HepG2 (cell line): ENCODE data around the gene GLDC. TPM values are rescaled to one million over a fixed set of nuclear protein-coding genes. Genes with fewer than 3 reads are reported as not detected.

Experiments
- CCDC6 ChIP-seq: sonication (generic); formaldehyde crosslinking; IDR thresholded peaks from 2 replicates; pipeline ENCODE4 v1.8.1; 2022; ENCODE audit warnings: mild to moderate bottlenecking, missing genetic modification reagents, moderate library complexity
- DMAP1 ChIP-seq: IDR thresholded peaks from 2 replicates; pipeline ENCODE4 v1.6.1; 2016
- ZC3H4 ChIP-seq: sonication (generic); formaldehyde crosslinking; IDR thresholded peaks from 2 replicates; pipeline ENCODE4 v1.4.0; 2020; ENCODE audit warnings: missing genetic modification reagents, borderline replicate concordance
- ZNF790 ChIP-seq: sonication (generic); formaldehyde crosslinking; IDR thresholded peaks from 2 replicates; pipeline ENCODE4 v1.8.0; 2022; ENCODE audit warnings: missing genetic modification reagents, mild to moderate bottlenecking, borderline replicate concordance
- polyA plus RNA-seq, 8 experiments: library from polyadenylated mRNA; depleted of rRNA in 3 of 8; stranded (reverse) in 7 of 8; unstranded in 1 of 8; fragments of >200 nt; fragmentation: Illumina TruSeq in 4 of 8; extraction: Trizol in 4 of 8; gene quantifications; 2 replicates each; pipeline versions ENCODE4 v1.2.1 to v1.2.3, GENCODE V29; 2011 to 2016; ENCODE audit warnings: low read depth in 4 of 8, missing spikeins in 1 of 8, mixed read lengths in 1 of 8; ENCODE audit not compliant: insufficient read depth in 1 of 8
- total RNA-seq, 5 experiments: library from RNA; depleted of rRNA; stranded (reverse); fragments of >200 nt; fragmentation: Illumina TruSeq; extraction: Trizol; gene quantifications; 2 replicates each; pipeline ENCODE4 v1.2.3, GENCODE V29; 2016; ENCODE audit warnings: low read depth in 1 of 5
- TF ChIP-seq, protein P1 (sequence below): sonication (generic); formaldehyde crosslinking; IDR thresholded peaks from 2 replicates; pipeline ENCODE4 v1.9.0; 2021; ENCODE audit warnings: mild to moderate bottlenecking, missing genetic modification reagents
- TF ChIP-seq, protein P2 (sequence below): IDR thresholded peaks from 2 replicates; pipeline ENCODE4 v1.6.1; 2016; ENCODE audit warnings: low read depth, missing genetic modification reagents, missing compliant biosample characterization
- TF ChIP-seq, protein P3 (sequence below): sonication (generic); formaldehyde crosslinking; IDR thresholded peaks from 2 replicates; pipeline ENCODE4 v1.8.0; 2022; ENCODE audit warnings: missing genetic modification reagents, mild to moderate bottlenecking, borderline replicate concordance

The GLDC gene
- total and polyA plus RNA-seq, 2 of the 13 experiments (the other 11 are each of a cell fraction or from before 2014, with no cell fraction given) = 59.3 to 115 TPM

DNA sequence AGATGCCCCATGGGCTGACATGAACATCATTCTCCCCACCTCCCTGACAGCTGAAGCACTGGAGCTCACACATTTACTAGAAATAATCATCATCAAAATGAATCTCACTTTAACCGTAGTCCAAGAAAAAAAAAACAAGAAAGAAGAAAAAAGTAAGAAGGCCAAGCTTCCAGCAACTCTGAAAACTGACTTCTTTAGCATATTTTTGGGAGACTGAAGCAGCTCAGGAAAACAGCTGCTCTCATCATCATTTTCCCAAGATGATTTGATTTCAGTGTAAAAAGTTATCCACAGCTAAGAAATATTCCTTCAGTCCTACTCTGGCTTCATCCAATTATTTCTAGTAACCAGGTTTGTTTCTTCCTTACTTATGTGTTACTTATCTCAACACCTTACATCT lies 91.7 kb downstream of the GLDC start (continued):
- TF ChIP-seq, protein P1, sequence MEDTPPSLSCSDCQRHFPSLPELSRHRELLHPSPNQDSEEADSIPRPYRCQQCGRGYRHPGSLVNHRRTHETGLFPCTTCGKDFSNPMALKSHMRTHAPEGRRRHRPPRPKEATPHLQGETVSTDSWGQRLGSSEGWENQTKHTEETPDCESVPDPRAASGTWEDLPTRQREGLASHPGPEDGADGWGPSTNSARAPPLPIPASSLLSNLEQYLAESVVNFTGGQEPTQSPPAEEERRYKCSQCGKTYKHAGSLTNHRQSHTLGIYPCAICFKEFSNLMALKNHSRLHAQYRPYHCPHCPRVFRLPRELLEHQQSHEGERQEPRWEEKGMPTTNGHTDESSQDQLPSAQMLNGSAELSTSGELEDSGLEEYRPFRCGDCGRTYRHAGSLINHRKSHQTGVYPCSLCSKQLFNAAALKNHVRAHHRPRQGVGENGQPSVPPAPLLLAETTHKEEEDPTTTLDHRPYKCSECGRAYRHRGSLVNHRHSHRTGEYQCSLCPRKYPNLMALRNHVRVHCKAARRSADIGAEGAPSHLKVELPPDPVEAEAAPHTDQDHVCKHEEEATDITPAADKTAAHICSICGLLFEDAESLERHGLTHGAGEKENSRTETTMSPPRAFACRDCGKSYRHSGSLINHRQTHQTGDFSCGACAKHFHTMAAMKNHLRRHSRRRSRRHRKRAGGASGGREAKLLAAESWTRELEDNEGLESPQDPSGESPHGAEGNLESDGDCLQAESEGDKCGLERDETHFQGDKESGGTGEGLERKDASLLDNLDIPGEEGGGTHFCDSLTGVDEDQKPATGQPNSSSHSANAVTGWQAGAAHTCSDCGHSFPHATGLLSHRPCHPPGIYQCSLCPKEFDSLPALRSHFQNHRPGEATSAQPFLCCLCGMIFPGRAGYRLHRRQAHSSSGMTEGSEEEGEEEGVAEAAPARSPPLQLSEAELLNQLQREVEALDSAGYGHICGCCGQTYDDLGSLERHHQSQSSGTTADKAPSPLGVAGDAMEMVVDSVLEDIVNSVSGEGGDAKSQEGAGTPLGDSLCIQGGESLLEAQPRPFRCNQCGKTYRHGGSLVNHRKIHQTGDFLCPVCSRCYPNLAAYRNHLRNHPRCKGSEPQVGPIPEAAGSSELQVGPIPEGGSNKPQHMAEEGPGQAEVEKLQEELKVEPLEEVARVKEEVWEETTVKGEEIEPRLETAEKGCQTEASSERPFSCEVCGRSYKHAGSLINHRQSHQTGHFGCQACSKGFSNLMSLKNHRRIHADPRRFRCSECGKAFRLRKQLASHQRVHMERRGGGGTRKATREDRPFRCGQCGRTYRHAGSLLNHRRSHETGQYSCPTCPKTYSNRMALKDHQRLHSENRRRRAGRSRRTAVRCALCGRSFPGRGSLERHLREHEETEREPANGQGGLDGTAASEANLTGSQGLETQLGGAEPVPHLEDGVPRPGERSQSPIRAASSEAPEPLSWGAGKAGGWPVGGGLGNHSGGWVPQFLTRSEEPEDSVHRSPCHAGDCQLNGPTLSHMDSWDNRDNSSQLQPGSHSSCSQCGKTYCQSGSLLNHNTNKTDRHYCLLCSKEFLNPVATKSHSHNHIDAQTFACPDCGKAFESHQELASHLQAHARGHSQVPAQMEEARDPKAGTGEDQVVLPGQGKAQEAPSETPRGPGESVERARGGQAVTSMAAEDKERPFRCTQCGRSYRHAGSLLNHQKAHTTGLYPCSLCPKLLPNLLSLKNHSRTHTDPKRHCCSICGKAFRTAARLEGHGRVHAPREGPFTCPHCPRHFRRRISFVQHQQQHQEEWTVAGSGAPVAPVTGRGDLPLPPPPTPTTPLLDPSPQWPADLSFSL (CRISPR knock-in tag) = no peak
- TF ChIP-seq DMAP1 (CRISPR knock-in tag) = no peak
- TF ChIP-seq ZNF790 (CRISPR knock-in tag) = no peak
- TF ChIP-seq, protein P2, sequence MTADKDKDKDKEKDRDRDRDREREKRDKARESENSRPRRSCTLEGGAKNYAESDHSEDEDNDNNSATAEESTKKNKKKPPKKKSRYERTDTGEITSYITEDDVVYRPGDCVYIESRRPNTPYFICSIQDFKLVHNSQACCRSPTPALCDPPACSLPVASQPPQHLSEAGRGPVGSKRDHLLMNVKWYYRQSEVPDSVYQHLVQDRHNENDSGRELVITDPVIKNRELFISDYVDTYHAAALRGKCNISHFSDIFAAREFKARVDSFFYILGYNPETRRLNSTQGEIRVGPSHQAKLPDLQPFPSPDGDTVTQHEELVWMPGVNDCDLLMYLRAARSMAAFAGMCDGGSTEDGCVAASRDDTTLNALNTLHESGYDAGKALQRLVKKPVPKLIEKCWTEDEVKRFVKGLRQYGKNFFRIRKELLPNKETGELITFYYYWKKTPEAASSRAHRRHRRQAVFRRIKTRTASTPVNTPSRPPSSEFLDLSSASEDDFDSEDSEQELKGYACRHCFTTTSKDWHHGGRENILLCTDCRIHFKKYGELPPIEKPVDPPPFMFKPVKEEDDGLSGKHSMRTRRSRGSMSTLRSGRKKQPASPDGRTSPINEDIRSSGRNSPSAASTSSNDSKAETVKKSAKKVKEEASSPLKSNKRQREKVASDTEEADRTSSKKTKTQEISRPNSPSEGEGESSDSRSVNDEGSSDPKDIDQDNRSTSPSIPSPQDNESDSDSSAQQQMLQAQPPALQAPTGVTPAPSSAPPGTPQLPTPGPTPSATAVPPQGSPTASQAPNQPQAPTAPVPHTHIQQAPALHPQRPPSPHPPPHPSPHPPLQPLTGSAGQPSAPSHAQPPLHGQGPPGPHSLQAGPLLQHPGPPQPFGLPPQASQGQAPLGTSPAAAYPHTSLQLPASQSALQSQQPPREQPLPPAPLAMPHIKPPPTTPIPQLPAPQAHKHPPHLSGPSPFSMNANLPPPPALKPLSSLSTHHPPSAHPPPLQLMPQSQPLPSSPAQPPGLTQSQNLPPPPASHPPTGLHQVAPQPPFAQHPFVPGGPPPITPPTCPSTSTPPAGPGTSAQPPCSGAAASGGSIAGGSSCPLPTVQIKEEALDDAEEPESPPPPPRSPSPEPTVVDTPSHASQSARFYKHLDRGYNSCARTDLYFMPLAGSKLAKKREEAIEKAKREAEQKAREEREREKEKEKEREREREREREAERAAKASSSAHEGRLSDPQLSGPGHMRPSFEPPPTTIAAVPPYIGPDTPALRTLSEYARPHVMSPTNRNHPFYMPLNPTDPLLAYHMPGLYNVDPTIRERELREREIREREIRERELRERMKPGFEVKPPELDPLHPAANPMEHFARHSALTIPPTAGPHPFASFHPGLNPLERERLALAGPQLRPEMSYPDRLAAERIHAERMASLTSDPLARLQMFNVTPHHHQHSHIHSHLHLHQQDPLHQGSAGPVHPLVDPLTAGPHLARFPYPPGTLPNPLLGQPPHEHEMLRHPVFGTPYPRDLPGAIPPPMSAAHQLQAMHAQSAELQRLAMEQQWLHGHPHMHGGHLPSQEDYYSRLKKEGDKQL (CRISPR knock-in tag) = no peak
- TF ChIP-seq, protein P3, sequence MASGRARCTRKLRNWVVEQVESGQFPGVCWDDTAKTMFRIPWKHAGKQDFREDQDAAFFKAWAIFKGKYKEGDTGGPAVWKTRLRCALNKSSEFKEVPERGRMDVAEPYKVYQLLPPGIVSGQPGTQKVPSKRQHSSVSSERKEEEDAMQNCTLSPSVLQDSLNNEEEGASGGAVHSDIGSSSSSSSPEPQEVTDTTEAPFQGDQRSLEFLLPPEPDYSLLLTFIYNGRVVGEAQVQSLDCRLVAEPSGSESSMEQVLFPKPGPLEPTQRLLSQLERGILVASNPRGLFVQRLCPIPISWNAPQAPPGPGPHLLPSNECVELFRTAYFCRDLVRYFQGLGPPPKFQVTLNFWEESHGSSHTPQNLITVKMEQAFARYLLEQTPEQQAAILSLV (CRISPR knock-in tag) = no peak
- no peak for TF ChIP-seq CCDC6 (CRISPR knock-in tag)
- no peak for TF ChIP-seq ZC3H4
